Activated CD8-positive, alpha-beta T cell treated with anti-CD3 and anti-CD28 coated beads for 36 hours (primary cell): Measurements from ENCODE around the gene NEK5. TPM values are rescaled to one million over a fixed set of nuclear protein-coding genes. Genes with fewer than 3 reads are reported as not detected.

ENCODE experiments used
- ATAC-seq: fragments of 200-7000 bp; cut with Tn5 transposase; one replicate; pipeline ENCODE4 v1.10.0; 2021; ENCODE audit warnings: mild to moderate bottlenecking, moderate library complexity
- CTCF ChIA-PET: fragments of 350-600 bp; sonication (Branson Sonifier 250); formaldehyde crosslinking; loops from one replicate; lab custom pipeline; 2021; ENCODE audit warnings: antibody characterized with exemption; lab: Charles Lee
- POLR2A ChIA-PET: fragments of 350-600 bp; sonication (Branson Sonifier 250); formaldehyde crosslinking; loops from one replicate; lab custom pipeline; 2021; ENCODE audit warnings: antibody characterized with exemption; lab: Charles Lee
- DNase-seq: peaks from one replicate; pipeline ENCODE4 v3.0.0-alpha.2; 2020
- H3K27ac Mint-ChIP-seq: one replicate; pipeline ENCODE4 v1.8.0; 2021; ENCODE audit warnings: mild to moderate bottlenecking, mixed read lengths
- H3K27me3 Mint-ChIP-seq: one replicate; pipeline ENCODE4 v1.8.0; 2021; ENCODE audit warnings: mixed read lengths
- H3K36me3 Mint-ChIP-seq: one replicate; pipeline ENCODE4 v1.8.0; 2021; ENCODE audit warnings: low read depth, mixed read lengths
- H3K4me1 Mint-ChIP-seq: one replicate; pipeline ENCODE4 v1.8.0; 2021; ENCODE audit warnings: low read depth, mixed read lengths
- H3K4me3 Mint-ChIP-seq: one replicate; pipeline ENCODE4 v1.8.0; 2021; ENCODE audit warnings: mild to moderate bottlenecking, moderate library complexity, mixed read lengths
- H3K9me3 Mint-ChIP-seq: one replicate; pipeline ENCODE4 v1.8.0; 2021; ENCODE audit warnings: mixed read lengths
- intact Hi-C: fragments of 100-400 bp; cut with micrococcal nuclease; formaldehyde crosslinking; loops from one replicate; pipeline ENCODE4 v1.10.0; 2022
- total RNA-seq, 2 experiments: library from RNA; stranded (reverse); gene quantifications; one replicate each; pipeline ENCODE4 v1.2.3, GENCODE V29; 2021
- TF ChIP-seq, protein P1 (sequence below): fragments of 200-600 bp; IDR thresholded peaks from one replicate; pipeline ENCODE4 v1.8.0; 2022; ENCODE audit warnings: antibody characterized with exemption, mild to moderate bottlenecking

Gene NEK5
- total RNA-seq, 2 experiments from 2014 or later = 0.11 to 0.16 TPM

DNA sequence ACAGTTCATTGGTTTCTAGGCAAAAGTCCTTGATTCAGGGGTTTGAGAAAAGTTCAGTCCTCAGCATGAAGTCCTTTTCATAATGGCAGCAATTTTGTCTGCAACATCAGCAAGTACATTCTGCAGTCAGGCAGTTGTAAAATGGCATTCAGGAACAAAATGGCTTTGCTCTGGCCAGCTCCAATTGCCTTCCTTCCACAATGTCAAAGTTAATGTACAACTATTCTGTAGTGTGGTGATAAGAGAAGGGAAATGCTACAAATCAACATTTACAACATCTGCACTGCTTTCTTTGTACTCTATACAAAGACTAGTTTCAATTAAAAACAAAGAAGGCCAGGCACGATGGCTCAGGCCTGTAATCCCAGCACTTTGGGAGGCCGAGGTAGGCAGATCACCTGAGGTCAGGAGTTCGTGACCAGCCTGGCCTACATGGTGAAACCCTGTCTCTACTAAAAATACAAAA is 32.3 kb upstream of the NEK5 start:
- POLR2A ChIA-PET = no interaction called here

DNA sequence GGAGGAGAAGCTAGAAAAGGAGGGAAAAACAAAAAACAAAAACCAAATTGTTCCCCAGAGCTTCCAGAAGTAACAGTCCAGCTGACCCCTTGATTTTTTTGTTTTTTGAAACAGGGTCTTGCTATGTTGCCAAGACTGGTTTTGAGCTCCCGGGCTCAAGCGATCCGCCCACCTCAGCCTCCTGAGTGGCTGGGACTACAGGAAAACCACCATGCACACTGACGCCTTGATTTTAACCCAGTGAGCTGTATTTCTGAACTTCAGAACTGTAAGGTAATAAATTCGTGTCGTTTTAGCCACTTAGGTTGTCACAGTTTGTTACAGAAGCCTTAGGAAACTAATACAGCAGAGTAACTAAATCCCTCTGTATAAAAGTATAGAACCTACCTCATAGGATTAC is 31.6 kb upstream of the NEK5 start:
- Mint-ChIP-seq H3K9me3 (no peaks in the 10 kb centered on the region), H3K4me1 (peaks cover 28% of the 10 kb centered on the region), H3K27ac (no peak overlapping the region), H3K4me3 (no peak overlapping the region), H3K27me3 (peaks cover 8% of the 10 kb centered on the region), H3K36me3 (no peaks in the 10 kb centered on the region)
- no peak for DNase-seq
- ChIA-PET POLR2A (no interaction called here), CTCF (interaction anchor here (0.6 to 1.7 kb wide), 4 partner anchors 31 to 346 kb away, joined by 3 to 5 read pairs (median 4); partner anchors contain the start of gene VPS36)
- no peak for ATAC-seq
- TF ChIP-seq, protein P1, sequence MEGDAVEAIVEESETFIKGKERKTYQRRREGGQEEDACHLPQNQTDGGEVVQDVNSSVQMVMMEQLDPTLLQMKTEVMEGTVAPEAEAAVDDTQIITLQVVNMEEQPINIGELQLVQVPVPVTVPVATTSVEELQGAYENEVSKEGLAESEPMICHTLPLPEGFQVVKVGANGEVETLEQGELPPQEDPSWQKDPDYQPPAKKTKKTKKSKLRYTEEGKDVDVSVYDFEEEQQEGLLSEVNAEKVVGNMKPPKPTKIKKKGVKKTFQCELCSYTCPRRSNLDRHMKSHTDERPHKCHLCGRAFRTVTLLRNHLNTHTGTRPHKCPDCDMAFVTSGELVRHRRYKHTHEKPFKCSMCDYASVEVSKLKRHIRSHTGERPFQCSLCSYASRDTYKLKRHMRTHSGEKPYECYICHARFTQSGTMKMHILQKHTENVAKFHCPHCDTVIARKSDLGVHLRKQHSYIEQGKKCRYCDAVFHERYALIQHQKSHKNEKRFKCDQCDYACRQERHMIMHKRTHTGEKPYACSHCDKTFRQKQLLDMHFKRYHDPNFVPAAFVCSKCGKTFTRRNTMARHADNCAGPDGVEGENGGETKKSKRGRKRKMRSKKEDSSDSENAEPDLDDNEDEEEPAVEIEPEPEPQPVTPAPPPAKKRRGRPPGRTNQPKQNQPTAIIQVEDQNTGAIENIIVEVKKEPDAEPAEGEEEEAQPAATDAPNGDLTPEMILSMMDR = no peak
- intact Hi-C loops = no loop called here

More for the DNA sequence above, 32.3 kb upstream of the NEK5 start:
- ATAC-seq (no peak), DNase-seq (no peak)
- Mint-ChIP-seq H3K9me3 (no peaks in the 10 kb centered on the region), H3K4me1 (peaks cover 28% of the 10 kb centered on the region), H3K4me3 (no peak overlapping the region), H3K27me3 (peaks cover 8% of the 10 kb centered on the region), H3K27ac (no peak overlapping the region), H3K36me3 (peaks cover 2% of the 10 kb centered on the region)
- CTCF ChIA-PET = interaction anchor here (0.6 to 1.7 kb wide), 3 partner anchors 31 to 289 kb away, joined by 3 to 5 read pairs (median 4); partner anchors contain the start of gene VPS36
- intact Hi-C loops = no loop called here
- TF ChIP-seq, protein P1 = no peak

DNA sequence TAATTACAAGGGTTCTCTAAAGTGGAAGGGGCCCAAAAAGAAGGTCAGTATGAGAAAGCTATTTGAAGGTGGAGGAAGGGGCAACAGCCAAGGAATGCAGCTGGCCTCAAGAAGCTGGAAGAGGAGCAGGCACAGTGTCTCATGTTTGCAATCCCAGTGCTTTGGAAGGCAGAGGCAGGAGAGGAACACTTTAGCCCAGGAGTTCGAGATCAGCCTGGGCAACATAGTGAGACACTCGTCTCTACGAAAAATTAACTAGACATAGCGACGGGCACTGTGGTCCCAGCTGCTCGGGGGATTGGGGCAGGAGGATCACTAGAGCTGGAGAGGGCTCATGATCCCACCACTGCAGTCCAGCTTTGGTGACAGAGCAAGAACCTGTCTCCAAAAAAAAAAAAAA is 31.2 kb upstream of the NEK5 start:
- Mint-ChIP-seq H3K27ac (peak overlapping the region; percentile 39), H3K9me3 (no peaks in the 10 kb centered on the region), H3K27me3 (peaks cover 8% of the 10 kb centered on the region), H3K4me1 (peaks cover 28% of the 10 kb centered on the region), H3K36me3 (no peaks in the 10 kb centered on the region), H3K4me3 (peak overlapping the region; percentile 75)
- CTCF ChIA-PET = interaction anchor here (1.0 to 1.5 kb wide), 2 partner anchors 290 to 346 kb away, joined by 5 read pairs; partner anchors contain the start of gene VPS36
- intact Hi-C loops = no loop called here
- DNase-seq (no peak), ATAC-seq (no peak)
- POLR2A ChIA-PET = no interaction called here
- TF ChIP-seq, protein P1 = no peak

DNA sequence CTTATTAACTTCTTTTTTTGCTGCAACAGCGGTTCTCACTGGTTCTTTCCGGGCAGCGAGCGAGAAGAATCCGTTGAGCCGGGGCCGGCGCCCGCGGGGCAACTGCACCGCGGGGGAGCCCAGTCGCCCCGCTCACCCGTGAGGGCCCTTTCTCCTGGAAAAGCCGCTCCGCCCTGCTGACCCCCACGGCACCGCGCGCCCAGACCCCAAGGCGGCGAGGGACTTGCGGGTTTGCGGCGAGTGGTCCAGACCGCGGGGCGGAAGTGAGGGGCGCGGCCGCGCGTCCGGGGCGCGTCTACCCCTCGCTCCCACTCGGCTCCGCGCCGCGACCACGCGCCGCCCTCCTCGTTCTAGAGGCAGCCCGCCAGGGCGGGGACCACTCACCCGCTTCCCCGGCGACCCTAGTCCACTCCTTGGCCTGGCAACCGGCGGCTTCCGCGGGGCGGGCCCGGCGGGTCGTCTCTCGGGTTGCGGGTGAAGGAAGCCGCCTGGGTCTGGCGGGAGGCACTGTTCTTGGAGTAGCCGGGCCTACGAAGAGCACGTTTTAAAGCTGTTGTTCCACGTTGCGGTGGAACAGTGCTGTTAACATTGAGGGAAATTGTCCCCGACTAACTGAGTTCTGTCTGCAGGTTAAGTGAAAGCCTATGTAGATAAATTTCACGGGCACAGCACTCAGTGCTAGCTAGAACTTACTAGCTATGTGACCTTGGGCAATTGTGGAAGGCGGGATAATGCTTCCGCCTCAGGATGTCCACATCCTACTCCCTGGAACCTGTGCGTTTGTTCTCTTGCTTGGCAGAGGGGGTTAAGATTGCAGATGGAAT is 30.5 kb upstream of the NEK5 start, which contains the start of gene NEK3:
NEK3 (minus strand) TSS at position 439 of the 824 bp plus-strand sequence. CDS start 3,406 bp downstream, outside the sequence.
- POLR2A ChIA-PET = no interaction called here
- CTCF ChIA-PET = interaction anchor here (1.0 to 1.5 kb wide), 3 partner anchors 31 to 291 kb away, joined by 3 to 5 read pairs (median 3); partner anchors contain the start of gene VPS36
- Mint-ChIP-seq H3K4me1 (peaks cover 28% of the 10 kb centered on the region), H3K27ac (peak within 1 kb of the TSS; percentile 68), H3K4me3 (peak within 1 kb of the TSS; percentile 75), H3K27me3 (peaks cover 8% of the 10 kb centered on the region), H3K9me3 (no peaks in the 10 kb centered on the region), H3K36me3 (no peaks in the 10 kb centered on the region)
- TF ChIP-seq, protein P1 = no peak
- ATAC-seq (peak; percentile 87), DNase-seq (peak; percentile 54)
- intact Hi-C loops = no loop called here
